Psoas muscle (tissue), 8 donors: ENCODE results near the gene DHODH. TPM values are rescaled to one million over a fixed set of nuclear protein-coding genes. Genes with fewer than 3 reads are reported as not detected.

ENCODE experiments used
- ATAC-seq, 4 donors: fragments of 200-7000 bp; cut with Tn5 transposase; one replicate each; pipeline ENCODE4 v1.9.1; 2020; ENCODE audit warnings: moderate library complexity in 3 of 4, mild to moderate bottlenecking in 2 of 4
- DNase-seq, 2 donors: peaks; one replicate each; pipeline ENCODE4 v3.0.0-alpha.2; 2020
- H3K27ac ChIP-seq: fragments of 200-600 bp; one replicate; pipeline ENCODE4 v1.8.0; 2022
- H3K27me3 ChIP-seq, 3 donors: fragments of 200-600 bp in 1 of 3; one replicate each; pipeline versions ENCODE4 v1.6.1 to v1.8.0; 2013 to 2022; ENCODE audit warnings: low read length in 2 of 3, mild to moderate bottlenecking in 2 of 3, moderate library complexity in 1 of 3; ENCODE audit not compliant: insufficient read depth in 3 of 3
- H3K36me3 ChIP-seq, 2 donors: fragments of 200-600 bp in 1 of 2; one replicate each; pipeline versions ENCODE4 v1.6.1 to v1.8.0; 2013 to 2022; ENCODE audit warnings: low read depth in 1 of 2, mild to moderate bottlenecking in 1 of 2, moderate library complexity in 1 of 2; ENCODE audit not compliant: insufficient read depth in 1 of 2
- H3K4me1 ChIP-seq: fragments of 200-600 bp; one replicate; pipeline ENCODE4 v1.8.0; 2022
- H3K4me3 ChIP-seq: fragments of 200-600 bp; one replicate; pipeline ENCODE4 v1.8.0; 2022; ENCODE audit warnings: mild to moderate bottlenecking
- H3K9me3 ChIP-seq: fragments of 200-600 bp; one replicate; pipeline ENCODE4 v1.8.0; 2022
- WGBS, 3 donors: extraction: QIAGEN DNeasy Blood & Tissue Kit; methylation state at CpG; one replicate each; pipeline versions ENCODE4 v1.1.6 to v1.1.7; 2013; 5-methylcytosine and 5-hydroxymethylcytosine counted together
- intact Hi-C, 2 donors: fragments of 100-400 bp; cut with DNase I; formaldehyde crosslinking; loops; one replicate each; pipeline versions ENCODE4 v1.11.0 to v1.14.2; 2022
- polyA plus RNA-seq, 3 donors: library from polyadenylated mRNA; stranded (reverse); fragments of 200-250 nt; gene quantifications; one replicate each; pipeline ENCODE4 v1.2.3, GENCODE V29; 2013
- total RNA-seq, 4 donors: library from RNA; stranded (reverse); fragmentation: NEBNext Ultra II Directional in 2 of 4; extraction: Animal tissue kit (Norgen Biotek cat#: 25700) in 2 of 4; gene quantifications; one replicate each; pipeline versions ENCODE4 v1.2.1 to v1.2.4, GENCODE V29; 2021 to 2023
- TF ChIP-seq, protein P1 (sequence below): fragments of 200-600 bp; IDR thresholded peaks from one replicate; pipeline ENCODE4 v1.8.0; 2022; ENCODE audit warnings: antibody characterized with exemption
- donor health status: healthy with polysubstance abuse.
- donor health status: DM: no; HTN: no; CAD: no; lungs with moderate emphysema.
- donor health status: Bipolar disorder and iron deficiency.
- donor health status: healthy.
- donor health status: DM: yes; HTN: yes; CAD: no.
- donor health status: DM: no; HTN: no; CAD: no.
- donor health status: DM: no; HTN: no; CAD: no.
- donor health status: DM: yes; HTN: yes; CAD: no.

The DHODH gene
- total and polyA plus RNA-seq, 7 donors: 7.3 to 13.4 (median 9.4) TPM

DNA sequence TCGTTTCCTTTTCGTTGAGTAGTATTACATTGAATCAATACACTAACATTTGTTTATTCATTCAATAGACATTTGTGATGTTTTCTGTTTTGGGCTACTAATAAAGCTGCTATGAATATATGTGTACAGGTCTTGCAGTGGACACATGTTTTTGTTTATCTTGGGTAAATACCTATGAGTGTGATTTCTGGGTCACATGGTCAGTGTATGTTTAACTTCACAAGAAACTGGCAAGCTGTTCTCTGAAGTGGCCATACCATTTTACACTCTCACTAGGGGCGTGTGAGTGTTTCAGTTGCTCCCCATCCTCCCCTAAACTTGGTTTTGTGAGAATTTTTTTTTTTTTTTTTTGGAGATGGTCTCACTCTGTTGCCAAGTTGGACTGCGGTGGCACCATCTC, 43.3 kb upstream of the DHODH start:
- Histone ChIP-seq H3K27ac (no peak overlapping the region), H3K36me3 (no peaks in the 10 kb centered on the region), H3K27me3 (no peaks in the 10 kb centered on the region), H3K4me3 (no peak overlapping the region), H3K4me1 (no peaks in the 10 kb centered on the region), H3K9me3 (no peaks in the 10 kb centered on the region)
- 88 to 92% (median 90%) methylated on average over 4 of the region's 4 CpGs for WGBS, 3 donors
- TF ChIP-seq, protein P1, sequence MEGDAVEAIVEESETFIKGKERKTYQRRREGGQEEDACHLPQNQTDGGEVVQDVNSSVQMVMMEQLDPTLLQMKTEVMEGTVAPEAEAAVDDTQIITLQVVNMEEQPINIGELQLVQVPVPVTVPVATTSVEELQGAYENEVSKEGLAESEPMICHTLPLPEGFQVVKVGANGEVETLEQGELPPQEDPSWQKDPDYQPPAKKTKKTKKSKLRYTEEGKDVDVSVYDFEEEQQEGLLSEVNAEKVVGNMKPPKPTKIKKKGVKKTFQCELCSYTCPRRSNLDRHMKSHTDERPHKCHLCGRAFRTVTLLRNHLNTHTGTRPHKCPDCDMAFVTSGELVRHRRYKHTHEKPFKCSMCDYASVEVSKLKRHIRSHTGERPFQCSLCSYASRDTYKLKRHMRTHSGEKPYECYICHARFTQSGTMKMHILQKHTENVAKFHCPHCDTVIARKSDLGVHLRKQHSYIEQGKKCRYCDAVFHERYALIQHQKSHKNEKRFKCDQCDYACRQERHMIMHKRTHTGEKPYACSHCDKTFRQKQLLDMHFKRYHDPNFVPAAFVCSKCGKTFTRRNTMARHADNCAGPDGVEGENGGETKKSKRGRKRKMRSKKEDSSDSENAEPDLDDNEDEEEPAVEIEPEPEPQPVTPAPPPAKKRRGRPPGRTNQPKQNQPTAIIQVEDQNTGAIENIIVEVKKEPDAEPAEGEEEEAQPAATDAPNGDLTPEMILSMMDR: no peak
- intact Hi-C loops: loop anchor here in 1 of 2 donors (10.0 kb wide), 1 partner anchor 80 kb away; the partner anchor contains the start of gene ZNF821
- ATAC-seq (no peak), DNase-seq (no peak)

DNA sequence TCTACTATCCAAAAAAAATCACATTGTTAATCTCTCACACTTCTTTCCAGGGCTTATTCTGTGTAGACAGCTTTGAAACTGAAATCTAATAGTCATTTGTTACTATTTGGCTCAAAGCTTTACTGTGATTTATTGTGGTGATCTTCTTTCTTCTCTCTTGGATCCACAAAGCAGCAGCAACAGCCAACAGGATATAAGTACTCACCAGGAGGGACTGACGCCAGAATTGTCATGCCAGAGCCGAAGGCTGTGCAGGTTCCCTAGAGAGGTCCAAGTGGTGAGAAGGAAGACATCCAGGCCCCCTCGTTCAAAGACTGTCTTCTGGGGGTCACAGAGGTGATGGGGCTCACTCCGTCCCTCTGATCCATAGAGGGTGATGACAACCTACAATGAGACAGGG, 41.6 kb upstream of the DHODH start:
- Histone ChIP-seq H3K4me1 (no peaks in the 10 kb centered on the region), H3K36me3 (no peaks in the 10 kb centered on the region), H3K9me3 (no peaks in the 10 kb centered on the region), H3K27ac (no peak overlapping the region), H3K4me3 (no peak overlapping the region), H3K27me3 (no peaks in the 10 kb centered on the region)
- ATAC-seq (peak; percentile 54 to 79 (median 64)), DNase-seq (no peak)
- TF ChIP-seq, protein P1: no peak
- intact Hi-C loops: loop anchor here in 1 of 2 donors (10.0 kb wide), 1 partner anchor 82 kb away; the partner anchor contains the start of gene ZNF821
- WGBS, 3 donors: 20 to 22% (median 21%) methylated on average over 4 of the region's 4 CpGs

DNA sequence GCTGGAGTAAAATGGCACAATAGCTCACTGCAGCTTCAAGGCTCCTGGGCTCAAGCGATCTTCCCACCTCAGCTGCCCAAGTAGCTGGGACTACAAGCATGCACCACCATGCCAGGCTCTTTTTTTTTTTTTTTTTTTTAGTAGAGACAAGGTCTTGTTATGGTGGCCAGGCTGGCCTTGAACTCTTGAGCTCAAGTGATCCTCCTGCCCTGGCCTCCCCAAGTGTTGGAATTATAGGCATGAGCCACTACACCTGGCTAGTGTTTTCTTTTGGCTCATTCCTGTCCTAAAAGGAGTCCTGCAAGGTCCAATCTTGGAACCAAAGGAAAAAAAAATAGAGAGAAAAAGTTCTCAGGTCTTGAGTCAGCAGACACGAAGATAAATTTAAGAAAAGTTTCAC, 39.2 kb upstream of the DHODH start:
- TF ChIP-seq, protein P1: no peak
- intact Hi-C loops: loop anchor here in 1 of 2 donors (10.0 kb wide), 1 partner anchor 85 kb away; the partner anchor contains the start of gene ZNF821
- Histone ChIP-seq H3K36me3 (no peaks in the 10 kb centered on the region), H3K4me3 (no peak overlapping the region), H3K27ac (no peak overlapping the region), H3K9me3 (no peaks in the 10 kb centered on the region), H3K27me3 (no peaks in the 10 kb centered on the region), H3K4me1 (no peaks in the 10 kb centered on the region)
- WGBS, 3 donors: 90 to 98% (median 94%) methylated on average over 2 of the region's 2 CpGs
- no peak for DNase-seq
- ATAC-seq: no peak

DNA sequence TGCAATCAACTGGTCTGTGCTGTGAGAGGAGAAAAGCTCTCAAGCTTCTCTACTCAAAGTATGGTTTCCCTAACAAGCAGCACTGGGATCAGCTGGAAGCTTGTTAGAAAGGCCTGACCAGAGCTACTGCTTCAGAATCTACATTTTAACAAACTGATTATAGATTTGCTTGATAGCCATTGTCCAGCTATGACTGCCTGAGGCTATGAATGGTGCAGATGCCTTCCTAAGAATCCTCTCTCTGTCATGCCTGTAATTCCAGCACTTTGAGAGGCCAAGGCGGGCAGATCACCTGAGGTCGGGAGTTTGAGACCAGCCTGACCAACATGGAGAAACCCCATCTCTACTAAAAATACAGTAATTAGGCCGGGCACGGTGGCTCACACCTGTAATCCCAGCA, 37.0 kb upstream of the DHODH start:
- no peak overlapping the region for H3K4me3 ChIP-seq
- H3K27me3 ChIP-seq: no peaks in the 10 kb centered on the region
- H3K36me3 ChIP-seq: no peaks in the 10 kb centered on the region
- ATAC-seq (no peak), DNase-seq (no peak)
- WGBS, 3 donors: 93 to 97% (median 96%) methylated on average over 4 of the region's 4 CpGs
- intact Hi-C loops: no loop called here
- H3K9me3 ChIP-seq: no peaks in the 10 kb centered on the region
- no peak overlapping the region for H3K27ac ChIP-seq
- TF ChIP-seq, protein P1: no peak
- H3K4me1 ChIP-seq: no peaks in the 10 kb centered on the region

DNA sequence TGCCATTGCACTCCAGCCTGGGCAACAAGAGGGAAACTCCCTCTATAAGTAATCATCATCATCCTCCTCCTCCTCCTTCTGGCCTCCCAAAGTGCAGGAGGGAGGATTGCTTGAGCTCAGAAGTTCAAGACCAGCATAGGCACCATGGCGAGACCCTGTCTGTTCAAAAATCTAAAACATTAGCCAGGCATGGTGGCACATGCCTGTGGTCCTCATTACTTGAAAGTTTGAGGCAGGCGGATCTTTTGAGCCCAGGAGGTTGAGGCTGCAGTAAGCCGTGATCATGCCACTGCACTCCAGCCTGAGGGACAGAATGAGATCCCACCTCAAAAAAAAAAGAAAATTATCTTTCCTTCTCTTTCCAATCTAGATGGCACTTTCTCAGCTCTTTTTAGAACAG, 36.2 kb upstream of the DHODH start:
- TF ChIP-seq, protein P1: no peak
- intact Hi-C loops: no loop called here
- no peaks in the 10 kb centered on the region for H3K9me3 ChIP-seq
- WGBS, 3 donors: 88 to 90% (median 89%) methylated on average over 3 of the region's 3 CpGs
- ATAC-seq (no peak), DNase-seq (no peak)
- no peaks in the 10 kb centered on the region for H3K36me3 ChIP-seq
- no peak overlapping the region for H3K27ac ChIP-seq
- no peaks in the 10 kb centered on the region for H3K4me1 ChIP-seq
- no peaks in the 10 kb centered on the region for H3K27me3 ChIP-seq
- H3K4me3 ChIP-seq: no peak overlapping the region
